ENCODE measurements around the gene NCCRP1.

DNA sequence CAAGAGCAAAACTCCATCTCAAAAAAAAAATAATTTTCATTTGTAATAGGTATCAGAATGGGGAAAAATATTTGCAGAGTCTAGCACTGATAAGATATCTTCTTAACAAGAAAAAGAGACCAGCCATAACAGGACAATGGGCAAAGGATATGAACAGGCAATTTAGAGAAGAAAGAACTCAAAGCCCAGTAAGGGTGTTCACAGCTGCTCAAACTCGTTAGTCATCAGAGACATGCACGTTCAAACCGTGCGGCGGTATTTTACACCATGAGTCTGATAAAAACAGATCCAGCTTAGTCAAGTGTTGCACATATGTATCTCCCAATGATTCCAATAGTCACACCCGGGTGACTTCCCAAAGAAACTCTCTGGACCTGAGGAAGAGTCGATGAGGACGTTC is 13.7 kb upstream of the NCCRP1 start:
- TF ChIP-seq CTCF (IDR thresholded peaks at IDR 0.05) (no peak), EZH2 (IDR thresholded peaks at IDR 0.05) (no peak)
